Fibroblast of the aortic adventitia (primary cell): ENCODE measurements around the gene CCDC47. TPM values are rescaled to one million over a fixed set of nuclear protein-coding genes. Genes with fewer than 3 reads are reported as not detected.
"Not testable (repeated sequence)": the region's sequence is repeated elsewhere in the genome, so short reads cannot be mapped to it uniquely, and the experiment has no call there.

Source experiments
- DNase-seq: peaks from one replicate; pipeline ENCODE4 v3.0.0-alpha.2; 2010; ENCODE audit warnings: low read depth
- H3K4me3 ChIP-seq: 2 replicates; pipeline ENCODE4 v1.5.1; 2011; ENCODE audit warnings: low read depth, mild to moderate bottlenecking, control low read depth, low read length, moderate library complexity
- CTCF ChIP-seq: IDR thresholded peaks from 2 replicates; pipeline ENCODE4 v1.5.1; 2011; ENCODE audit warnings: mild to moderate bottlenecking, low read length, control low read depth, inconsistent platforms; ENCODE audit not compliant: insufficient read depth
- total RNA-seq: library from RNA; depleted of rRNA; stranded (reverse); fragments of >200 nt; gene quantifications from 2 replicates; pipeline ENCODE4 v1.2.3, GENCODE V29; 2012; ENCODE audit warnings: low replicate concordance

Gene CCDC47
- total RNA-seq, 1 donor, result 70.2 TPM

GRCh38 chr17:63798572-63799106 is 25.2 kb upstream of the CCDC47 start:
- DNase-seq, result no peak
- TF ChIP-seq CTCF, result no peak
- no peak overlapping the region for H3K4me3 ChIP-seq

GRCh38 chr17:63796375-63796774 is 23.0 kb upstream of the CCDC47 start:
- not testable (repeated sequence) for DNase-seq, H3K4me3 ChIP-seq

GRCh38 chr17:63792055-63792729 is 18.8 kb upstream of the CCDC47 start:
- H3K4me3 ChIP-seq, result no peak overlapping the region
- DNase-seq, result no peak
- TF ChIP-seq CTCF, result no peak

GRCh38 chr17:63790057-63790456 is 16.7 kb upstream of the CCDC47 start:
- no peak for DNase-seq
- no peak overlapping the region for H3K4me3 ChIP-seq
- no peak for TF ChIP-seq CTCF

GRCh38 chr17:63786971-63787711 is 13.7 kb upstream of the CCDC47 start:
- no peak for TF ChIP-seq CTCF
- no peak overlapping the region for H3K4me3 ChIP-seq
- DNase-seq, result no peak

- TF ChIP-seq CTCF, result no peak
- H3K4me3 ChIP-seq, result no peak overlapping the region
- no peak for DNase-seq
Observed at GRCh38 chr17:63786117-63786516, 12.7 kb upstream of the CCDC47 start.

GRCh38 chr17:63785556-63785955 is 12.2 kb upstream of the CCDC47 start:
- H3K4me3 ChIP-seq, result no peak overlapping the region
- DNase-seq, result peak; percentile 61
- TF ChIP-seq CTCF, result no peak
